Fibroblast of the conjunctiva (primary cell): Measurements from ENCODE around the gene ANKS1A.
"Not testable (repeated sequence)": the region's sequence is repeated elsewhere in the genome, so short reads cannot be mapped to it uniquely, and the experiment has no call there.

Experiments
- DNase-seq: peaks from one replicate; pipeline ENCODE4 v3.0.0-alpha.2; 2010; ENCODE audit warnings: low read depth

Gene ANKS1A

DNA sequence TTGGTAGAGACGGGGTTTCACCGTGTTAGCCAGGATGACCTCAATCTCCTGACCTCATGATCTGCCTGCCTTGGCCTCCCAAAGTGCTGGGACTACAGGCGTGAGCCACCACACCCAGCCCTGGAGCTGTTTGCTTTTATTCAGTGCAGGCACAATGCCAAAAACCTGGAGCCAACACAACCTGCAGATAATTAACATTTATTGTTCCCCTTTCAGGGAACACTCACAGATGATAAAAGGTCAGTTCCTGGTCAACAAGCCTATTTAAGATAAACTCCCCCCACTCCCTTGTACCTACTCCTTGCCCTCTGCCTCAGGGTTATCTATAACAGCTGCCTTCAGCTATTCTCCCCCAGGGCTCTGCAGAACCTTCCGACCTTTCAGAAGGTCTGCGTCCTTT is 218.7 kb downstream of the ANKS1A start:
- not testable (repeated sequence) for DNase-seq

DNA sequence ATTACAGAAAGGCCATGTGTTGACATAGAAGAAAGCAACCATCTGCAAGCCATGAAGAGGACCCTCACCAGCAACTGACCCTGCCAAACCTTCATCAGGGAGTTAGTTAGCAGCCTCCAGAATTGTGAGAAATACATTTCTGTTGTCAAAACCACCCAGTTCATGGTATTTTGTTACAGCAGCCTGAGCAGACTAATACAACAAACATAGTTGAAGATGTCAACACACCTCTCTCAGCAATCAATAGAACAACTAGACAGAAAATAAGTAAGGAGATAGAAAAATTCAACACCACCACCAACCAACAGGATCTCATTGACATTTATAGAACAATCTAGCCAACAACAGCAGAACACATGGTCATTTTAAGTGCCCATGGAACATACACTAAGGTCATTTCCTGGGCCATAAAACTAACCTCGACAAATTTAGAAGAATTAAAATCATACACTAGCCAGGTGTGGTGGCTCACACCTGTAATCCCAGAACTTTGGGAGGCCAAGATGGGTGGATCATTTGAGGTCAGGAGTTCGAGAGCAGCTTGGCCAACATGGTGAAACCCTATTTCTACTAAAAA is 219.3 kb downstream of the ANKS1A start:
- DNase-seq, result no peak

DNA sequence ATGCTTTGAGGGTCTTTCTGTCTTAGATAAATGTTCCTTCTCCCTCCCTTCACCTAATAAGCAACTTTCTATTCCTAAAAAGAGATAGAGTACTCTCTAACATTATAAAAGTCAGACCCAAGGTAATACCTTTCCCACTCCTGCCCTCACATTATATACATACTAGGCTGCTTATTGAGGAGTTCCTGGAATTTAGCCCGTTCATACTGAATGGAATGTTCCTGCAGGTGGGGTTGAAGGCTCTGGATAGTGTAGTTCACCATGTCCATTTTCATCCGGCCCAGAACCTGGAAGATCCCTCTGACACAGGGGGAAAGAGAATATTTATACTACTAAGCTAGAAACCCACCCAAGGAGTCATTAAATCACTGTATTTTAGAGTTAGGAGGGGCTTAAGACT is 231.7 kb downstream of the ANKS1A start:
- DNase-seq, result no peak

DNA sequence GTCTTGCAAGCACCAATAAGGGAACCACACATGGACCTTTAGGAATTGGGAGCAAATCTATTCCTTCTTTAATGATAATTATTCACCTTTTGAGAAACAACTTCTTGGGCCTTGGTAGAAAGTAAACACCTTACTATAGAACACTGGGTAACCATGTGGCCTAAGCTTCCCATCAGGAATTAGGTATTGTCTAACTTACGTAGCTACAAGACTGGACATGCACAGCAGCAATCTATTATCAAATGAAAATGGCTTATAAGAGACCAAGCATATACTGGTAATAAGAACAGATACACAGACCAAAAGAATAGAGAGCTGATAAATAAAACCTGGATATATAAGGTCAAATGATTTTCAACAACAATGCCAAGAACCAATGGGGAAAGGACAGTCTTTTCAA is 235.3 kb downstream of the ANKS1A start:
- DNase-seq, result no peak

DNA sequence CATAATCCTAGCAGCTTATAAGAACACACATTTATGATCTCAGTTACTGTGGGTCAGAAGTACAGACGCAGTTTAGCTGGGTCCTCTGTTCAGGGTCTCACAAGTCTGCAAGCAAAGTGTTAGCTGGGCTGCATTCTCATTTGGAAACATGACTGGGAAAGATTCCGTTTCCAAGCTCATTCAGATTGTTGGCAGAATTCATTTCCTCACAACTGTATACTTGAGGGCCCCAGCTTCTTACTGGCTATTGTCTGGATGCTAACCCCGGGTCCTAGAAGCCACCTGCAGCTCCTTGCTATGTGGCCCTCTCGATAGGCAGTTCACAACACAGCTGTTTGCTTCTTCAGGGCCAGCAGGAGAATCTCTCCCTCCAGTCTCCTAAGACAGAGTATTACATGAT is 239.0 kb downstream of the ANKS1A start:
- DNase-seq, result no peak

DNA sequence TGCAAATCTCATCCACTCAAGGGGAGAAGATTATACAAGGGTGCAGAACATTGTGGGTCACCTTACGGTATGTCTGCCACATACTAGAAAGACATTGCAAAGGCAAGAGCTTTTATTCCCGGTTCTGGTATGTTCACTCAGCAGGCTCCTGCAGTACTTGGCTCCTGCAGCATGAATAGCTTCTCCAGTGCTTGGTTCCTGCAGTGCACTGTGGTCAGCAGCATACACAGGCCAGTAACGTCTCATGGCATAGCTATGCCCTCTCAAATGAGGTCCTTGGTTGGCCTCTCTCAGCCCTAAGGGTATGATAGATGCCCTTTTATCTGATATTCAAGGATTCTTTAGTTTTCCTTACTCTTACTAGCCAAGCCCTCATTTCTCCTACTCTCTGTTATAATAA is 239.4 kb downstream of the ANKS1A start:
- DNase-seq, result no peak

DNA sequence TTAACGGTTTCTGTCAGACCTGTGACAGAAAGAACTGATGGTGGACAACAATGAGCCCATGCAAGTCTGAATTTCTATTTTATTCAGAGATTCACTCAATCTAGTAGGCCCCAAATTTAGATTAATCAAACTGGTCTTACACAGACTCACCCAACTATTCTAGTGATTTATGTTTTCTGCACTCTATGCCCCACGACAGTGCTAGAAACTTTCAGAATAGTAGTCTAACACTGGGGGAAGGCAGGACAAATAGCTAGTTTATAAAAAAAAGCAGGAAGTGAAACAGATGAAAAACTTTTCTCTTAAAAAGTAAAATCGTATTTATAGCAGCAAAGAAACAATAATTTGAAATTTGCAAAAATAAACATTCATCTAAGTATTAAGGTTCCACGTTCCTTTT is 247.1 kb downstream of the ANKS1A start:
- no peak for DNase-seq

DNA sequence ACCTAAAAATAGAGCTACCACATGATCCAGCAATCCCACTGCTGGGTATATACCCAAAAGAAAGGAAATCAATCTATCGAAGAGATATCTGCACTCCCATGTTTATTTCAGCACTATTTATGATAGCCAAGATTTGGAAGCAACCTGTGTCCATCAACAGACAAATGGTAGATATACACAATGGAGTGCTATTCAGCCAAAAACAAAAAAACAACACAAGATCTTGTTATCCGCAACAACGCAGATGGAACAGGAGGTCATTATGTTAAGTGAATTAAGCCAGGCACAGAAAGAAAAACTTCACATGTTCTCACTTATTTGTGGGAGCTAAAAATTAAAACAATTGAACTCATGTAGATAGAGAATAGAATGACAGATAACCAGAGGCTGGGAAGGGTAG is 249.1 kb downstream of the ANKS1A start:
- DNase-seq, result not testable (repeated sequence)

DNA sequence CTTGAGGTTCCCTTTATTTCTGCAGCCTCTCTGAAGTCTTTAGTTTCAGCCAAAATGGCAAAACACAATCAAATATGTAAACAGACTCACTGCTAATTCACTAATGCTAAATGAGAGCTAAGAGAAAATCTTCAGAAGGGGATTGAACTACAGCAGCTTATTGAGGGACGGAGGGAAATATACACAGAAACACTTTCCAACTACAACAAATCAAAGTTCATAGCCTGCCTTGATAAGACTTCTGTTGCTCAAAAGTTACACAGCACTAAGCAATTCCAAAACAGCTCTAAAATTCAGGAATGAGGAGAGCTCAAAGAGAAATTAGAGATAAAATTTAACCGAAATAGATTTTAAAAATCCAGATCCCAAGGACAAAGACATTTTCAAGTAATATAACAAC is 250.4 kb downstream of the ANKS1A start:
- DNase-seq, result no peak

DNA sequence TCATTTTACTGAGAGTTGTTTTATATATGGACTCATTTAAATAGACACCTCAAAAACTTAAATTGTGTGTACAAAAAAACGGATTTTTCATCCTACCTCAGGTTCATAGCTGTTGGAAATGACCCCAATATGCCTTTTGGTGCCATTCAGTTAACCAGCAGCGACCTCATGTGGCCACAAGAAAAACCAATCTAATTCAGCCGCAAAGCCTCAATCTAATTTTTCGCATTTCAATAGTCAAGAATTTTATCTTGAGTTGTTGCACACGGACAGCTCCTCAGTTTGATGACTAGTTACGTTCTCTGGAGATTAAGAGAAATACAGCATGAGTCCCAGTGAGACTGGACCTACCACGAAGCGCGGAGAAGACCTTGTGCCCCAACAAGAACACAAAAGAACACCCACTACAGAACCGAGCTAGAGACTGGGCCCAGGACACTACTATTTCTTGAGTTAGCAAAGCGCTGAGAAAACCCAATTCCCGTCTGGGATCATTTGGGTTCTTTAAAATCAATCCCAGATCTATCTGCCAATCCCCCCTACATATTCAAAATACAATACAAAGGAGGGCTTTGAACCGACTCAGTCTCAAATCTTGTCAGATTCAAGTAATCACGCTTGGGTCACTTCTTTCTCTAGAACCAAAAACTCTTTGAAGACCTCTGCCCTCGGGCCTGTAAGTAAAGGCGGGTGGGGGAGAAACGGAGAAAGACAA is 251.0 kb downstream of the ANKS1A start:
- peak; percentile 70 for DNase-seq

DNA sequence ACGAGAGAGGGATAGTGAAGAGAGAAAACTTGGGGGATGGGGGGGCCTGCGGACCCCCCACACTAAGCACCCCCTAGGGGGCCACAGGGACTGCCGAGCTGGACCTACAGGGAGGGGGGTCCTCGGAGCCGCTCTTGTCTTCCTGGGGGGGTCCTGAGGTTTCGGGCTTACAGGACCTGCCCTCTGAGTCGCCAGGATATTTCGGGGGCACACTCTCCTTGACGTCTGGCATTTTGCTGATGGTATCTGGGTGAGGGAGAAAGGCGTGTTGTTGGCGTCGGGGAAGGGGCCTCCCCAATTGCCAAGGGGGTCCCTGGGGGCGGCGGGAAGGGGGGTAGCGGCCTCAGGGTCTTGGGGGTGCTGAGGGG is 251.6 kb downstream of the ANKS1A start:
- DNase-seq, result no peak
